GM12864 (cell line): ENCODE data around the gene GPR152.
A peak's percentile ranks its signal among the peaks of the same experiment; 100 is the strongest.

Experiments used
- DNase-seq: peaks from one replicate; pipeline ENCODE4 v3.0.0-alpha.2; 2011; ENCODE audit warnings: low read depth
- H3K4me3 ChIP-seq: 2 replicates; pipeline ENCODE4 v1.5.1; 2011; ENCODE audit warnings: mild to moderate bottlenecking, low read depth, low read length, control low read depth
- TF ChIP-seq, protein P1 (sequence below): IDR thresholded peaks from 2 replicates; pipeline ENCODE4 v1.5.1; 2011; ENCODE audit warnings: low read depth, mild to moderate bottlenecking, moderate library complexity, low read length, control low read depth, inconsistent platforms; ENCODE audit errors: missing control alignments

Gene GPR152

GRCh38 chr11:67411785-67412152, 40.8 kb downstream of the GPR152 start:
- H3K4me3 ChIP-seq, result no peak overlapping the region

GRCh38 chr11:67410984-67411784, 41.3 kb downstream of the GPR152 start:
- H3K4me3 ChIP-seq, result no peak overlapping the region
- TF ChIP-seq, protein P1, sequence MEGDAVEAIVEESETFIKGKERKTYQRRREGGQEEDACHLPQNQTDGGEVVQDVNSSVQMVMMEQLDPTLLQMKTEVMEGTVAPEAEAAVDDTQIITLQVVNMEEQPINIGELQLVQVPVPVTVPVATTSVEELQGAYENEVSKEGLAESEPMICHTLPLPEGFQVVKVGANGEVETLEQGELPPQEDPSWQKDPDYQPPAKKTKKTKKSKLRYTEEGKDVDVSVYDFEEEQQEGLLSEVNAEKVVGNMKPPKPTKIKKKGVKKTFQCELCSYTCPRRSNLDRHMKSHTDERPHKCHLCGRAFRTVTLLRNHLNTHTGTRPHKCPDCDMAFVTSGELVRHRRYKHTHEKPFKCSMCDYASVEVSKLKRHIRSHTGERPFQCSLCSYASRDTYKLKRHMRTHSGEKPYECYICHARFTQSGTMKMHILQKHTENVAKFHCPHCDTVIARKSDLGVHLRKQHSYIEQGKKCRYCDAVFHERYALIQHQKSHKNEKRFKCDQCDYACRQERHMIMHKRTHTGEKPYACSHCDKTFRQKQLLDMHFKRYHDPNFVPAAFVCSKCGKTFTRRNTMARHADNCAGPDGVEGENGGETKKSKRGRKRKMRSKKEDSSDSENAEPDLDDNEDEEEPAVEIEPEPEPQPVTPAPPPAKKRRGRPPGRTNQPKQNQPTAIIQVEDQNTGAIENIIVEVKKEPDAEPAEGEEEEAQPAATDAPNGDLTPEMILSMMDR, result no peak
- DNase-seq, result no peak

More at GRCh38 chr11:67411785-67412152, 40.8 kb downstream of the GPR152 start:
- TF ChIP-seq, protein P1, result no peak
- no peak for DNase-seq

- no peak overlapping the region for H3K4me3 ChIP-seq
- TF ChIP-seq, protein P1, result no peak
- no peak for DNase-seq
Measured at GRCh38 chr11:67410369-67410831, 42.1 kb downstream of the GPR152 start.

DNA sequence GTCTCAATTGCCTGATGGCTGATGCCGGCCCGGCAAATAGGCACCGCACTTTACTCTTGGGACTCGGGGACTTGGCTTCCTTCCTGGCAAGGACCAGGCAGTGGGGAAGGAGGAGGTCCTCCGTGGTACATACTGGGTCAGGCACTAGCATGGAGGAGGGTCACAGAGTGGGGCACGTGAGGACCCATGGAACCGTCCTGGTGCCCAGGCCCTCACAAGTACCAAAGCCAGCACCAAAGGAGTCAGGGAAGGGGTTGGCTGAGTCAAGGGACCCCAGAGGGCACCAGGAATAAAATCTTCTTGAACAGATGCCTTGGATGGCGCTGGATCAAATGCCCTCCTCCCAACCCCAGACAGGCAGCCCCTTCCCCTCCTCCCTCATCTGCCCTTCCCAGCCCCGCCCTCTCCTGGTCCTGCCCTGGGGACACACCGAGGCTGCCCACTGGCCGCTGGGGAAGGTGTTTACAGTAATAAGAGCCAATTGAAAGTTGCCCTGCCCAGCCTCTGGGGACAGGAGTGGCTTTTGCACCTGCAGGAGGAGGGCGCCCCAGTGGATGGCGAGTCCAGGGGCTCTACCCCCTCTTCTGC, 42.7 kb downstream of the GPR152 start:
- TF ChIP-seq, protein P1, result no peak
- no peak for DNase-seq
- peak overlapping the region; percentile 43 for H3K4me3 ChIP-seq

DNA sequence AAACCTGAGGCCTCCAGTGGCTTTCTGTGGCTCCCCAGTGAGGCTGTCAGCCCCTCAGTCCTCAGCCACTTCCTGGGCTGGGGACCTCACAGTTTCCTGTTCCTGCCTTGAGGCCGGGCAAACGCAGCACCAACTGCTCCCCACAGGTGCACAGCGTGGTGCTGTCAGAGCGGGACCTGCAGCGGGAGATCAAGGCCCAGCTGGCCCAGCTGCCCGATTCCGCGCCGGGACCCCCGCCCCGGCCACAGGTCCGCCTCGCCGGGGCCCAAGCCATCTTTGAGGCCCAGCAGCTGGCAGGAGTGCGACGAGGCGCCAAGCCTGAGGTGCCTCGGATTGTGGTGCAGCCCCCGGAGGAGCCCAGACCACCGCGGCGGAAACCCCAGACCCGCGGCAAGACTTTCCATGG, 43.3 kb downstream of the GPR152 start:
- peak; percentile 68 for DNase-seq
- TF ChIP-seq, protein P1, result no peak
- H3K4me3 ChIP-seq, result peak overlapping the region; percentile 43

- H3K4me3 ChIP-seq, result peak overlapping the region; percentile 43
- no peak for DNase-seq
- TF ChIP-seq, protein P1, result no peak
Measured at GRCh38 chr11:67408437-67409200, 43.9 kb downstream of the GPR152 start.
